A673 (cell line): ENCODE results near the gene KLK11. TPM values are rescaled to one million over a fixed set of nuclear protein-coding genes. Genes with fewer than 3 reads are reported as not detected.

ENCODE experiments used
- BruUV-seq: library from RNA; stranded (reverse); fragments of 400-500 nt; replicated peaks from 2 replicates; lab custom pipeline; 2021; lab: Mats Ljungman, UMichigan
- CTCF ChIA-PET: fragments of 300-600 bp; sonication (Branson Sonifier 250); formaldehyde crosslinking; loops from one replicate; lab custom pipeline; 2022; ENCODE audit warnings: antibody characterized with exemption; lab: Charles Lee
- POLR2A ChIA-PET: fragments of 300-600 bp; sonication (Branson Sonifier 250); formaldehyde crosslinking; loops from one replicate; lab custom pipeline; 2022; ENCODE audit warnings: antibody characterized with exemption; ENCODE audit not compliant: low non-redundant PET; lab: Charles Lee
- DNase-seq: peaks from one replicate; pipeline ENCODE4 v3.0.0-alpha.2; 2015; ENCODE audit warnings: low spot score
- H3K27ac ChIP-seq: fragments of 200-600 bp; sonication (generic); 2 replicates; pipeline ENCODE4 v1.5.1; 2016; ENCODE audit warnings: mixed run types, low read depth, mild to moderate bottlenecking, mixed read lengths, antibody characterized with exemption, low read length; ENCODE audit not compliant: poor library complexity, severe bottlenecking
- H3K27me3 ChIP-seq: fragments of 200-600 bp; sonication (generic); replicated peaks from 2 replicates; pipeline ENCODE4 v1.6.1; 2017; ENCODE audit warnings: mixed run types, low read depth, mild to moderate bottlenecking, mixed read lengths, antibody characterized with exemption, low read length; ENCODE audit not compliant: insufficient read depth, poor library complexity
- H3K36me3 ChIP-seq: fragments of 200-600 bp; sonication (generic); 2 replicates; pipeline ENCODE4 v1.6.1; 2016; ENCODE audit warnings: mixed run types, mild to moderate bottlenecking, mixed read lengths, antibody characterized with exemption, low read length; ENCODE audit not compliant: insufficient read depth, poor library complexity, severe bottlenecking
- H3K4me1 ChIP-seq: fragments of 200-600 bp; sonication (generic); 2 replicates; pipeline ENCODE4 v1.6.1; 2017; ENCODE audit warnings: mixed run types, mild to moderate bottlenecking, mixed read lengths, antibody characterized with exemption, low read length; ENCODE audit not compliant: insufficient read depth, poor library complexity, severe bottlenecking
- H3K4me3 ChIP-seq: fragments of 200-600 bp; sonication (generic); 2 replicates; pipeline ENCODE4 v1.5.1; 2016; ENCODE audit warnings: low read depth, mixed run types, mild to moderate bottlenecking, mixed read lengths, low read length; ENCODE audit not compliant: poor library complexity, severe bottlenecking
- H3K9me3 ChIP-seq: fragments of 200-600 bp; sonication (generic); 2 replicates; pipeline ENCODE4 v1.6.1; 2016; ENCODE audit warnings: mixed run types, low read depth, mild to moderate bottlenecking, mixed read lengths, antibody characterized with exemption, low read length; ENCODE audit not compliant: poor library complexity, severe bottlenecking
- EZH2 ChIP-seq: fragments of 200-600 bp; sonication (generic); IDR thresholded peaks from 2 replicates; pipeline ENCODE4 v1.6.1; 2017; ENCODE audit warnings: borderline replicate concordance, low read depth, mild to moderate bottlenecking, mixed read lengths, antibody characterized with exemption, low read length; ENCODE audit not compliant: poor library complexity, severe bottlenecking
- intact Hi-C: fragments of 100-400 bp; cut with micrococcal nuclease; formaldehyde crosslinking; loops from one replicate; pipeline ENCODE4 v1.10.0; 2022; ENCODE audit not compliant: unreplicated experiment
- total RNA-seq: library from RNA; stranded (reverse); gene quantifications from 2 replicates; pipeline ENCODE4 v1.2.3, GENCODE V29; 2021
- TF ChIP-seq, protein P1 (sequence below): fragments of 300-800, 200-600 bp; sonication (generic); conservative IDR thresholded peaks from 2 replicates; pipeline ENCODE4 v1.5.1; 2017; ENCODE audit warnings: low read depth, mild to moderate bottlenecking, antibody characterized with exemption, low read length, moderate library complexity, mixed read lengths

The KLK11 gene
- total RNA-seq, 1 experiment from 2014 or later = not detected

DNA sequence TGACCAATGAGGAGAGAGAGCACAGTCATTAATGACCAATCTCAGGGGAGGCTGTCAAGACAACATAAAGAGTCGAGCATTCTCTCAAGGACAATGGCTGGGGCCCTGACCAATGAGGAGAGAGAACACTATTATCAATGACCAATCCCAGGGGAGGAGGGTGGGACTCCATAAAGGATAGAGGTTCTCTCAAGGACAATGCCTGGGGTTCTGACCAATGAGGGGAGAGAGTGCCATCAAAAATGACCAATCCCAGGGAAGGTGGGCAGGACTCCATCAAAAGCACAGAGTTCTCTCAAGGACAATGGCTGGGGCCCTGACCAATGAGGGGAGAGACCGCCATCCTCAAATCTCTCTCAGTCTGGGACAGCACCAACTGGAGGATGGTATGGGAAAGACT lies 3.3 kb upstream of the KLK11 start:
- no TSS peak for BruUV-seq
- DNase-seq = peak; percentile 25
- POLR2A ChIA-PET = no interaction called here
- no peak for TF ChIP-seq EZH2
- TF ChIP-seq, protein P1, sequence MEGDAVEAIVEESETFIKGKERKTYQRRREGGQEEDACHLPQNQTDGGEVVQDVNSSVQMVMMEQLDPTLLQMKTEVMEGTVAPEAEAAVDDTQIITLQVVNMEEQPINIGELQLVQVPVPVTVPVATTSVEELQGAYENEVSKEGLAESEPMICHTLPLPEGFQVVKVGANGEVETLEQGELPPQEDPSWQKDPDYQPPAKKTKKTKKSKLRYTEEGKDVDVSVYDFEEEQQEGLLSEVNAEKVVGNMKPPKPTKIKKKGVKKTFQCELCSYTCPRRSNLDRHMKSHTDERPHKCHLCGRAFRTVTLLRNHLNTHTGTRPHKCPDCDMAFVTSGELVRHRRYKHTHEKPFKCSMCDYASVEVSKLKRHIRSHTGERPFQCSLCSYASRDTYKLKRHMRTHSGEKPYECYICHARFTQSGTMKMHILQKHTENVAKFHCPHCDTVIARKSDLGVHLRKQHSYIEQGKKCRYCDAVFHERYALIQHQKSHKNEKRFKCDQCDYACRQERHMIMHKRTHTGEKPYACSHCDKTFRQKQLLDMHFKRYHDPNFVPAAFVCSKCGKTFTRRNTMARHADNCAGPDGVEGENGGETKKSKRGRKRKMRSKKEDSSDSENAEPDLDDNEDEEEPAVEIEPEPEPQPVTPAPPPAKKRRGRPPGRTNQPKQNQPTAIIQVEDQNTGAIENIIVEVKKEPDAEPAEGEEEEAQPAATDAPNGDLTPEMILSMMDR = no peak
- intact Hi-C loops = no loop called here
- CTCF ChIA-PET = no interaction called here
- Histone ChIP-seq H3K27me3 (peaks cover 37% of the 10 kb centered on the region), H3K27ac (no peak overlapping the region), H3K4me1 (no peaks in the 10 kb centered on the region), H3K4me3 (no peak overlapping the region), H3K36me3 (no peaks in the 10 kb centered on the region), H3K9me3 (no peaks in the 10 kb centered on the region)

DNA sequence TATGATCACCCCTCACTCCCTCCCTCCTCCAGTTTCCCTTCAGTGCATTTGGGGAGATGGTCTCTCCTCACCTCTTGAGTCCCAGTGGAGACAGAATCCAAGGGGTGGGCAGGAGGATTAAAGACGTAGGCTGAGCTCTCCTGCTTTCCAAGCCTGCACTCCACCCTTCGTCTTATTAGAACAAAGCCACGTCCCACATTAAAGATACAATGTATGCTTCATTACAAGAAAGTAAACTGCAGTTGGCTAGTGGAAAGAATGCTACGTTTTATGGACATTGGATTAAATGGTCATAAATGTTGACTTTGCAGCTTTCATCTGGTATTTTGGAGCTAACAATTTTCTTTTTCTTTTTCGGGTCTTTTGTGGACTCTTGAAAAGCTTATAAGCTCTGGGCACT lies 1.5 kb upstream of the KLK11 start:
- intact Hi-C loops = no loop called here
- no peaks in the 10 kb centered on the region for H3K36me3 ChIP-seq
- no peaks in the 10 kb centered on the region for H3K4me1 ChIP-seq
- no peak for DNase-seq
- no peak overlapping the region for H3K27ac ChIP-seq
- POLR2A ChIA-PET = no interaction called here
- BruUV-seq = no TSS peak
- peaks cover 53% of the 10 kb centered on the region for H3K27me3 ChIP-seq
- TF ChIP-seq, protein P1 = no peak
- TF ChIP-seq EZH2 = no peak
- H3K4me3 ChIP-seq = no peak overlapping the region
- CTCF ChIA-PET = no interaction called here
- H3K9me3 ChIP-seq = no peaks in the 10 kb centered on the region

DNA sequence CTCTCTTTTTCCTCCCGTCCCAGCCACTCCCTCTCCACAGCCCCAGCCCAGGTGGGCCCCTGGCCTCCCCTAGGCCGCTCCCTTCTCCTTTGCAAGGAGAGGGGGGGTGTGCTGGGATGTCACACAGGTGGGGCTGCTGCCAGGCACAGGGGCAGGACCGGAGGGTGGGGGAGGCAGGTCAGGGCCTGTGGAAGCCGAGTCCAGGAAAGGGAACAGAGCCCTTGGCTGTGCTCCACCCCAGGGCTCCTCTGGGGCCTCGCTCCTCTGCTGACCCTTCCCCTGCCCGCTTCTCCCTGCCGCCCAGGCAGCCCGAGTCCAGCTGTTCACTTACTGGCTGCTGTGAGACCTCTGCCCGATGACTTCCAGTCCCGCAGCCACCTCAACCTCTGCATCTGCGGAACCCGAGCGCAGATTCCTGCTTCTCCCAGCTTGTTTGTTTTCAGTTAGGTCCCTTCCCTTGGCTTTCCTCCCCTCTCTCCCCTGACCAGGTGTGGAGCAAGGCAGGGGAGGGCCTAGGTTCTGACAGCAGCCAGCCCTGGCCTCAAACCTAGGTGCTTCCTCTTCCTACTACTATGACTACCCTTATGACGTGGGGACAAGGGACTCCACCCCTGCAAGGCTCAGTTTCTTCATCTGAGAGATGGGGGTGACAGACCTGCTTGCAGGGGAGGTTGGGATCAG lies 850 bp upstream of the KLK11 start:
- H3K27me3 ChIP-seq = peaks cover 59% of the 10 kb centered on the region
- DNase-seq = no peak
- H3K27ac ChIP-seq = no peak overlapping the region
- H3K4me3 ChIP-seq = no peak overlapping the region
- CTCF ChIA-PET = no interaction called here
- H3K36me3 ChIP-seq = no peaks in the 10 kb centered on the region
- no peaks in the 10 kb centered on the region for H3K4me1 ChIP-seq
- intact Hi-C loops = no loop called here
- no peaks in the 10 kb centered on the region for H3K9me3 ChIP-seq
- TF ChIP-seq, protein P1 = no peak
- TF ChIP-seq EZH2 = no peak
- POLR2A ChIA-PET = no interaction called here
- no TSS peak for BruUV-seq
